HepG2 (cell line): Measurements from ENCODE around the gene OSBPL5. TPM values are rescaled to one million over a fixed set of nuclear protein-coding genes. Genes with fewer than 3 reads are reported as not detected.

Experiments
- ATAC-seq: fragments of 200-7000 bp; cut with Tn5 transposase; 3 replicates; pipeline ENCODE4 v1.9.1; 2020; ENCODE audit warnings: mild to moderate bottlenecking, moderate library complexity
- BruUV-seq: library from RNA; stranded (reverse); fragments of 400-500 nt; replicated peaks from 2 replicates; lab custom pipeline; 2021; lab: Mats Ljungman, UMichigan
- CTCF ChIA-PET: fragments of 300-600 bp; formaldehyde crosslinking; extraction: SDS; loops from one replicate; lab custom pipeline; 2021; ENCODE audit warnings: low total read pairs, inconsistent platforms, low intra/inter-chr PET ratio; lab: Yijun Ruan, JAX
- POLR2A ChIA-PET: fragments of 350-600 bp; sonication (Branson Sonifier 250); formaldehyde crosslinking; loops from one replicate; lab custom pipeline; 2020; ENCODE audit warnings: antibody characterized with exemption, inconsistent platforms; lab: Yijun Ruan, JAX
- DNase-seq: peaks from one replicate; pipeline ENCODE4 v3.0.0-alpha.2; 2015; ENCODE audit warnings: low spot score
- FAIRE-seq: peaks from 3 replicates; lab custom pipeline; 2011; peaks lifted over from hg19 to GRCh38; lab: Jason Lieb, UNC
- H2AFZ ChIP-seq: one replicate; pipeline ENCODE4 v1.6.1; 2011; ENCODE audit warnings: low read length, inconsistent platforms
- H3K27ac ChIP-seq: fragments of 300-600 bp; 3 replicates; pipeline ENCODE4 v1.8.0; 2011; ENCODE audit warnings: mixed run types, mild to moderate bottlenecking, mixed read lengths, low read length, inconsistent platforms; ENCODE audit not compliant: insufficient read depth; ENCODE audit errors: extremely low read length
- H3K27me3 ChIP-seq, 2 experiments: fragments of 200-600 bp in 1 of 2; 2 replicates in 1 of 2; 3 replicates in 1 of 2; pipeline versions ENCODE4 v1.6.0 to v1.8.0; 2011; ENCODE audit warnings: low read length in 2 of 2, mild to moderate bottlenecking in 2 of 2, moderate library complexity in 2 of 2, inconsistent platforms in 1 of 2; ENCODE audit not compliant: insufficient read depth in 2 of 2, control insufficient read depth in 1 of 2
- H3K36me3 ChIP-seq, 2 experiments: fragments of 200-600 bp in 1 of 2; replicated peaks in 1 of 2; 2 replicates in 1 of 2; 3 replicates in 1 of 2; pipeline versions ENCODE4 v1.5.1 to v1.8.0; 2011; ENCODE audit warnings: low read length in 2 of 2, inconsistent platforms in 1 of 2; ENCODE audit not compliant: insufficient read depth in 2 of 2, control insufficient read depth in 1 of 2
- H3K4me1 ChIP-seq: 2 replicates; pipeline ENCODE4 v1.5.1; 2012; ENCODE audit warnings: low read length, inconsistent platforms; ENCODE audit not compliant: insufficient read depth
- H3K4me2 ChIP-seq: 2 replicates; pipeline ENCODE4 v1.6.0; 2011; ENCODE audit warnings: low read depth, low read length, inconsistent platforms
- H3K4me3 ChIP-seq, 3 experiments: fragments of 200-600 bp in 1 of 3; sonication (generic), shearing (Covaris generic) in 1 of 3; replicated peaks in 1 of 3; 2 replicates each; pipeline ENCODE4 v1.5.1; 2011 to 2016; ENCODE audit warnings: low read length in 3 of 3, inconsistent platforms in 2 of 3, low read depth in 2 of 3, mild to moderate bottlenecking in 2 of 3, control low read depth in 1 of 3, mixed read lengths in 1 of 3; ENCODE audit not compliant: insufficient read depth in 1 of 3
- H3K79me2 ChIP-seq: one replicate; pipeline ENCODE4 v1.6.1; 2011; ENCODE audit warnings: low read length, inconsistent platforms; ENCODE audit not compliant: insufficient read depth
- H3K9ac ChIP-seq: 2 replicates; pipeline ENCODE4 v1.6.0; 2011; ENCODE audit warnings: mild to moderate bottlenecking, low read depth, low read length, inconsistent platforms; ENCODE audit not compliant: insufficient read depth
- H3K9me3 ChIP-seq: 2 replicates; pipeline ENCODE4 v1.5.1; 2012; ENCODE audit warnings: mild to moderate bottlenecking, low read length
- H4K20me1 ChIP-seq: 2 replicates; pipeline ENCODE4 v1.6.0; 2011; ENCODE audit warnings: inconsistent platforms, mild to moderate bottlenecking, low read length, moderate library complexity; ENCODE audit not compliant: insufficient read depth
- CHD4 ChIP-seq: fragments of 200-600 bp; sonication (generic); IDR thresholded peaks from 2 replicates; pipeline ENCODE4 v1.7.0; 2017; ENCODE audit warnings: mild to moderate bottlenecking, low read length, borderline replicate concordance
- IKZF1 ChIP-seq: fragments of 450-650 bp; IDR thresholded peaks from 2 replicates; pipeline ENCODE4 v1.7.1; 2016
- ZBTB20 ChIP-seq: sonication (generic); formaldehyde crosslinking; IDR thresholded peaks from 2 replicates; pipeline ENCODE4 v1.8.1; 2023; ENCODE audit warnings: missing genetic modification reagents, low read depth, mild to moderate bottlenecking, borderline replicate concordance
- ZBTB7A ChIP-seq: sonication (generic); formaldehyde crosslinking; IDR thresholded peaks from 2 replicates; pipeline ENCODE4 v1.8.0; 2022; ENCODE audit warnings: mild to moderate bottlenecking, missing genetic modification reagents
- ZFP37 ChIP-seq: sonication (generic); formaldehyde crosslinking; IDR thresholded peaks from 2 replicates; pipeline ENCODE4 v1.4.0; 2020; ENCODE audit warnings: missing genetic modification reagents, borderline replicate concordance
- WGBS: methylation state at CpG from one replicate; pipeline ENCODE4 v1.1.6; 2017; ENCODE audit warnings: low lambda C conversion rate; 5-methylcytosine and 5-hydroxymethylcytosine counted together
- in situ Hi-C: cut with HindIII; loops from 2 replicates; pipeline ENCODE4 v1.10.0; 2017; ENCODE audit warnings: low pct_unique_long_range_greater_than_20kb; ENCODE audit not compliant: extremely low pct_ligation_motif_present
- intact Hi-C: fragments of 100-400 bp; cut with micrococcal nuclease; formaldehyde crosslinking; loops from one replicate; pipeline ENCODE4 v1.10.0; 2022; ENCODE audit not compliant: unreplicated experiment
- polyA plus RNA-seq, 8 experiments: library from polyadenylated mRNA; depleted of rRNA in 3 of 8; stranded (reverse) in 7 of 8; unstranded in 1 of 8; fragments of >200 nt; fragmentation: Illumina TruSeq in 4 of 8; extraction: Trizol in 4 of 8; gene quantifications; 2 replicates each; pipeline versions ENCODE4 v1.2.1 to v1.2.3, GENCODE V29; 2011 to 2016; ENCODE audit warnings: low read depth in 4 of 8, missing spikeins in 1 of 8, mixed read lengths in 1 of 8; ENCODE audit not compliant: insufficient read depth in 1 of 8
- total RNA-seq, 5 experiments: library from RNA; depleted of rRNA; stranded (reverse); fragments of >200 nt; fragmentation: Illumina TruSeq; extraction: Trizol; gene quantifications; 2 replicates each; pipeline ENCODE4 v1.2.3, GENCODE V29; 2016; ENCODE audit warnings: low read depth in 1 of 5
- TF ChIP-seq, protein P1 (sequence below): sonication (generic); formaldehyde crosslinking; IDR thresholded peaks from 2 replicates; pipeline ENCODE4 v1.4.0; 2020; ENCODE audit warnings: mild to moderate bottlenecking, missing genetic modification reagents
- TF ChIP-seq, protein P2 (sequence below): sonication (generic); formaldehyde crosslinking; IDR thresholded peaks from 2 replicates; pipeline ENCODE4 v1.4.0; 2020; ENCODE audit warnings: missing genetic modification reagents

OSBPL5 gene
- total and polyA plus RNA-seq, 2 of the 13 experiments (the other 11 are each of a cell fraction or from before 2014, with no cell fraction given): not detected

DNA sequence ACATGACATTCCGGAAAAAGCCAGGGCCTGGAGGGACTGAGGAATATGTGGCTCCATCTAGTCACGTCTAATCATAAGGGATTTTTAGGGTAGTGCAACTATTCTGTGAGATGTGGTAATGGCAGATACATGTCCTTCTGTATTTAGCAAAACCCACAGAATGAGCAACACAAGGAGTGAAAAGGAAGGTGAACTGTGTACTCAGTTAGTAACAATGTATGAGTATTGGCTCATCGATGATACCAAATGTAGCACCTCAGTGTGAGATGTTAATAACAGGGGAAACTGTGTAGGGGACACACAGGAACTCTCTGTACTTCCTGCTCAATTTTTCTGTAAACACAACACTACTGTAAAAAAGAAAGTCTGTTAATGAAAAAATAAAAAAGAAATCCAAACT lies 65.9 kb downstream of the OSBPL5 start:
- H3K79me2 ChIP-seq: no peaks in the 10 kb centered on the region
- CTCF ChIA-PET: no interaction called here
- no peak for FAIRE-seq
- H3K4me3 ChIP-seq: no peak overlapping the region
- H3K9ac ChIP-seq: no peak overlapping the region
- no peak for ATAC-seq
- POLR2A ChIA-PET: no interaction called here
- no peak for DNase-seq
- H3K36me3 ChIP-seq: no peaks in the 10 kb centered on the region
- H3K4me1 ChIP-seq: no peaks in the 10 kb centered on the region
- in situ Hi-C loops: no loop called here
- 31% methylated on average over 3 of the region's 3 CpGs for WGBS
- no TSS peak for BruUV-seq
- H2AFZ ChIP-seq: no peak overlapping the region
- intact Hi-C loops: no loop called here
- H3K4me2 ChIP-seq: no peak overlapping the region
- TF ChIP-seq, protein P1, sequence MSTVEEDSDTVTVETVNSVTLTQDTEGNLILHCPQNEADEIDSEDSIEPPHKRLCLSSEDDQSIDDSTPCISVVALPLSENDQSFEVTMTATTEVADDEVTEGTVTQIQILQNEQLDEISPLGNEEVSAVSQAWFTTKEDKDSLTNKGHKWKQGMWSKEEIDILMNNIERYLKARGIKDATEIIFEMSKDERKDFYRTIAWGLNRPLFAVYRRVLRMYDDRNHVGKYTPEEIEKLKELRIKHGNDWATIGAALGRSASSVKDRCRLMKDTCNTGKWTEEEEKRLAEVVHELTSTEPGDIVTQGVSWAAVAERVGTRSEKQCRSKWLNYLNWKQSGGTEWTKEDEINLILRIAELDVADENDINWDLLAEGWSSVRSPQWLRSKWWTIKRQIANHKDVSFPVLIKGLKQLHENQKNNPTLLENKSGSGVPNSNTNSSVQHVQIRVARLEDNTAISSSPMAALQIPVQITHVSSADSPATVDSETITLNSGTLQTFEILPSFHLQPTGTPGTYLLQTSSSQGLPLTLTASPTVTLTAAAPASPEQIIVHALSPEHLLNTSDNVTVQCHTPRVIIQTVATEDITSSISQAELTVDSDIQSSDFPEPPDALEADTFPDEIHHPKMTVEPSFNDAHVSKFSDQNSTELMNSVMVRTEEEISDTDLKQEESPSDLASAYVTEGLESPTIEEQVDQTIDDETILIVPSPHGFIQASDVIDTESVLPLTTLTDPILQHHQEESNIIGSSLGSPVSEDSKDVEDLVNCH (CRISPR knock-in tag): no peak
- no peak for TF ChIP-seq CHD4
- TF ChIP-seq ZFP37 (CRISPR knock-in tag): no peak
- TF ChIP-seq ZBTB7A (CRISPR knock-in tag): no peak
- TF ChIP-seq IKZF1: no peak
- TF ChIP-seq ZBTB20 (CRISPR knock-in tag): no peak
- TF ChIP-seq, protein P2, sequence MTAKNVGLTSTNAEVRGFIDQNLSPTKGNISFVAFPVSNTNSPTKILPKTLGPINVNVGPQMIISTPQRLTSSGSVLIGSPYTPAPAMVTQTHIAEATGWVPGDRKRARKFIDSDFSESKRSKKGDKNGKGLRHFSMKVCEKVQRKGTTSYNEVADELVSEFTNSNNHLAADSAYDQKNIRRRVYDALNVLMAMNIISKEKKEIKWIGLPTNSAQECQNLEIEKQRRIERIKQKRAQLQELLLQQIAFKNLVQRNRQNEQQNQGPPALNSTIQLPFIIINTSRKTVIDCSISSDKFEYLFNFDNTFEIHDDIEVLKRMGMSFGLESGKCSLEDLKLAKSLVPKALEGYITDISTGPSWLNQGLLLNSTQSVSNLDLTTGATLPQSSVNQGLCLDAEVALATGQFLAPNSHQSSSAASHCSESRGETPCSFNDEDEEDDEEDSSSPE: no peak
- TF ChIP-seq, all 625 proteins: peak for 0
- Histone ChIP-seq H4K20me1 (no peaks in the 10 kb centered on the region), H3K27me3 (peaks cover 11 to 63% of the 10 kb centered on the region in 2 experiments), H3K27ac (no peak overlapping the region), H3K9me3 (no peaks in the 10 kb centered on the region)
